HG03442 (cell line): Measurements from ENCODE around the gene ZNF683.
"Not testable (repeated sequence)": the region's sequence is repeated elsewhere in the genome, so short reads cannot be mapped to it uniquely, and the experiment has no call there.

Experiments
- ATAC-seq: cut with Tn5 transposase; IDR thresholded peaks from one replicate; pipeline ENCODE4 v1.9.1; 2021; ENCODE audit warnings: mild to moderate bottlenecking, moderate library complexity; ENCODE audit not compliant: unreplicated experiment

ZNF683 gene

DNA sequence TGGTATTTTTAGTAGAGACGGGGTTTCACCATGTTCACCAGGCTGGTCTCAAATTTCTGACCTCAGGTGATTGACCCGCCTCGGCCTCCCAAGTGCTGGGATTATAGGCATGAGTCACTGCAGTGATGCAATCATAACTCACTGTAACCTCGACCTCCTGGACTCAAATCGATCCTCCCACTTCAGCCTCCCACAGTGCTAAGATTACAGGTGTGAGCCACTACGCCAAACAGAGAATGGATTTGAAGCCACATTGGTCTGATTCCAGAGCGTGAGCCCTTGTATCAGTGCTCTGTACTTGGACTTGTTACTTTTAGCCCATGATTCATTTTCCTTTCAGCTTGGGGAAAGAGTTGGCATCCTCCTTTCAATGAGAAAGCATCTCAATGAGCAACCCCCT lies 14.9 kb upstream of the ZNF683 start:
- ATAC-seq: no peak

DNA sequence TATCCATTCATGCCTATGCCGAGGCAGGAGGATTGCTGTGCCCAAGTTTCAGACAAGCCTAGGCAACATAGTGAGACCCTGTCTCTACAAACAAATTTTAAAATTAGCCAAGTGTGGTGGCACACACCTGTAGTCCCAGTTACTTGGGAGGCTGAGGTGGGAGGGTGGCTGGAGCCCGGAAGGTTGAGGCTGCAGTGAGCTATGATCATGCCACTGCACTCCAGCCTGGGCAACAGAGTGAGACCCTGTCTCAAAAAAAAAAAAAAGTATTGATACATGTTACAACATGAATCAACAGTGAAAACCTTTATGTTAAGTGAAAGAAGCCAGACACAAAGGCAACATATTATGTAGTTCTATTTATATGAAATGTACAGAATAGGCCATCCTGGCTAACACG lies 12.5 kb upstream of the ZNF683 start:
- not testable (repeated sequence) for ATAC-seq

DNA sequence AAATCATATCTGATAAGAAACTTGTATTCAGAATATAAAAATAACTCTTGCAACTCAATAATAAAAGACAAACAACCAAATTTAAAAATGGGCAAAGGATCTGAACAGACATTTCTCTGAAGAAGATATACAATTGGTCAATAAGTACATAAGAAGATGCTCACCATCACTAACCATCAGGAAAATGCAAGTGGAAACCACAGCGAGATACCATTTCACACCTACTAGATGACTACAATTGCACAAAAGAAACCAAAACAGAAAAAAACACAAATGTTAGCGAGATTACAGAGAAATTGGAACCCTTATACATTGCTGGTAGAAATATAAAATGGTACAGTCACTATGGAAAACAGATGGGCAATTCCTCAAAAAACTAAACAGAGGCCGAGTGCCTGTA lies 11.5 kb upstream of the ZNF683 start:
- no peak for ATAC-seq

DNA sequence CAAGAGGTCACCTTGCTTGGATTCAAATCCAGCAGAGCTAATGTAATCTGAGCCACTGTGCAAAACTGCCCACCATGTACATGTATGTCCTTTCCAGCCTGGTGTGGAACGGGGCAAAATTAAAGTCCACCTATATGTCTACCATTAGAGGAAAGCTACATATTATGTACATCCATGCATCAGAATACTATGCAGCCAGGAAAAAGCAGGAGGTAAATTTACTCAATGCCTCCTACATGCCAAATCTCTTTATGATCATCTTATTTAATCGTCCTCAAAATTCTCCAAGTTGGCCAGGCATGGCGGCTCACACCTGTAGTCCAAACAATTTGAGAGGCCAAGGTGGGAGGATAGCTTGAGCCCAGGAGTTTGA lies 6.3 kb upstream of the ZNF683 start:
- ATAC-seq: no peak

DNA sequence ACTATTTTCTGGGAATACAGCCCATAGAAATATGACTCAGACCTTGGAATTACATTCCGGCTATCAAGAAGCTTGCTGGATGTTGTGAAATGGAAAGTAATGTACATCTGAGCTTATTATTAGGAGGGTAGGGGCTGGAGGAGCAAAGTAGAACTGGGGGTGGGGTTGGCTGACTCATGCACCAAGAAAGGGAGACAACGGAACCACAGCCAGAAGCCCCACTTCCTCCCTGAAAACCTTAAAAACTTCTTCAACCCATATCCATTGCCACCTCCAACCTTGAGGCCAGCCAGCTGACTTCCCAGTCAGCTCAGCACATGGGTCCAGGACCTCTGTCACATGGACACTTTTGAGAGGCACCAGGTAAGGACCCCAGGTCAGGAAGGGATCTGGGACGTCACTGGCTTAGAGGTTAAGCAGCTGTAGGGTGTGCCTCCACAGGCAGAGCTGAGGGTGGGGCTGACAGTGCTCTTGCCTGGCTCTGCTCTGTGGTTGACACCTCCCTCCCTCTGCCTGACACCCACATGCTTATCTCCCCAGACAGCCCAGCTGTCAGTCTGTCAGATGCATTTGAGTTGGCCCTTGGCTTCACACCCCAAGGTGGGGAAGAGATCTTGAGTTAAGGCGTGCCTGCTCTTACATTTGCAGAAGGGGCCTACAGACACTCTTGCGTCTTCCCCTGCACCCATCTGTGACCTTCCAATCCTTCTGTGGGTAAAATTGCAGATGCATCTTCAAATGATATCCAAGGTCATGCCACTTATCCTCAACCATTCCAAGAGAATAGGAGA lies 5.7 kb upstream of the ZNF683 start:
- ATAC-seq: peak; percentile 88

DNA sequence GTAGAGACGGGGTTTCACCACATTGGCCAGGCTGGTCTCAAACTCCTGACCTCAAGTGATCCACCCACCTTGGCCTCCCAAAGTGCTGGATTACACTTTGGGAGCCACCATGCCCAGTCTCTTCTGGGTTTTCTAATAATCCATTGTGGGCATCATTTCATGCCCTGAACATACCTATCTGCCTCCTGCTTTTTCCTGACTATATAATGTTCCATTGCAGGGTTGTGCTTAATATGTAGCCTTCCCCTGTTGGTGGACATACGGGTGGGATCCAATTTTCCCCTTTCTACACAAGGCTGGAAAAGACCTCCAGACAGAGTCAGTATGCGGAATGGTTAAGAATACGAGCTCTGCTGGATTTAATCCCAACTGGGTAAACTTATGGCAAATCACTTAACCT lies 3.5 kb upstream of the ZNF683 start:
- ATAC-seq: no peak

DNA sequence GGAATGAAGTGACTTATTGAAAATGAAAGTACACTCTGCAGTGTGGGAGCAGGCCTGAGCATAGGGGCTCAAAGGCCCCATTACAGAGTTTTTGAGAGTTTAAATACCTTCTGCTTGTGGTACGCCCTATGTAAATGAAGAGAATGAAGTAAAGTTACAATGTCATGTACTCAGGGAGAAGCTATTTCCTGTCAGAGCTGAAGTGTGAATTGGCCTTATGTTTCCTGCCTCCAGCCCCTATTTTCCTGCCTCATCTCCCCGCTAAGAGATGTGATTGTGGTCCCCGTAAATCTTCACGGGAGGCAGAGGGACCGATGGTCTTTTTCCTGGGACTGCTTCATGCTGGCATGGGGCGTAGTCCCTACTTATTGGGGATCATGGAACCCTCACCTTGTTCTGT lies 2.5 kb upstream of the ZNF683 start:
- ATAC-seq: no peak

DNA sequence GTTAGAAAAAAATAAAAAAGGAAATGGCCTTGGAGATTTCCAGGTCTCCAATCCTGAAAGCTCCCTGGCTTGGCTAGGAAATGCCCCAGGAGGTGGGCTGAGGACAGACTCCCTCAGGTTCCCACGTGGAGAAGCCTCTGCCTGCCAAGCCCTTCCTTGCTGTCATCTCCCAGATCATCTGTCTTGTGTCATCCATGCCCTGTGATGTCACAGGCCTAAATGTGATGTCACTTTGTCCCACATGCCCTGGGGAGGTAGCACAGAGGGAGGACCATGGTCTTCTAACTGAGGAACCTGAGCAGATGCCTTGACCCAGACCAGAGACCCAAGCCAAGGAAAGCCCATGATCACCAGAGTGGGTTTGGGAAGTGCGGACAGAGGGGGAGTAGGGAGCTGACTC lies 1.8 kb upstream of the ZNF683 start:
- not testable (repeated sequence) for ATAC-seq

DNA sequence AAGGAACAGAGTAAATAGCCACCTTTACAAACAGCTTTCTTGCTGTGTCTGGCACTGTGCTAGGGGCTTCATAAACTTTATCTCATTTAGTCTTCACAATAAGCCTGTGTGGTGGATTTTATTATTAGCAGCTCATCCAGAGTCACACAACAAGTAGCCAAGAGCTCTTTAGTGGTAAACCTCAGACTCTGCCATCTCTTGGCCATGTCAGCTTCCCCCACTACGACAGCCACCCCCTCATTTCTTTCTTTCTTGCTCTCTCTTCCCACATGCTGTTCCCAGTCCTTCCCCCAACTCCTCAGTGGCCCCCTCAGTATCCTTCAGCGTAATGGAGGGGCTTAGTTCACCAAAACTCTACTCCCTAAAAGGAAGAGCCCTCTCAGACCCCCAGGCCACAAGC lies 1.2 kb upstream of the ZNF683 start:
- no peak for ATAC-seq

DNA sequence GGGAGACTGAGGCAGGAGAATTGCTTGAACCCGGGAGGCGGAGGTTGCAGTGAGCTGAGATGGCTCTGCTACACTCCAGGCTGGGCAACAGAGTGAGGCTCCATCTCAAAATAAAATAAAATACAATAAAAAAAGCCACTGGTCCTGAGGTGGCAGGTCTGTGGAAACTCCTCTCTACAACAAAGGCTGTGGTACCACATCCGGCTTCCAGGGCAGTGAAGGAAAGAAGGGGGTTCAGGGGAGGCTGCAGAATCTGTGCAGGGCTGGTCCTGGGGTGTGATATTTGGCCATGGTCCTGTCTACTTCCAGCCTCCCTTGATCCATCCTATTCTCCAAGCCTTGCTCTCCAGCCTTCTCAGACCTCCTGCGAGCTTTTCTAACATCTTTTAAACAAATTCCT lies 731 bp upstream of the ZNF683 start:
- ATAC-seq: no peak

DNA sequence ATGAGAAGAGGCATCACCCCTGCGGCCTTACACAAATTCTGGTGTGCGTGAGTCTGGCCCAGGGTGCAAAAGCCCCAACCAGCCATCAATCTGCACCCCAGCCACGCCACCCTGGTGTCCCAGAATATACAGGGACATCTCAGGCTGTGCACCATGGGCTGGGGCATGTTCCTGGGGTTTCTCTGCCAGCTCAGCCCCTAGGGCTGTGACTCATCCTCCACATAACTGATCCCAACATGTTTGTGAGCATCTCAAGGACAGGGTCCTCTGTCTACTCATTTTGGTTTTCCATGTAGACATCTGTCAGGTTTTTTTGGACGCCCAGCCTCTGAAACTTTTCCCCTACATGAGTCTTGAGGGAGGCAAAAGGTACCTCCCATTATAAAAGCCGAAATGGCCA lies 511 bp downstream of the ZNF683 start:
- no peak for ATAC-seq

DNA sequence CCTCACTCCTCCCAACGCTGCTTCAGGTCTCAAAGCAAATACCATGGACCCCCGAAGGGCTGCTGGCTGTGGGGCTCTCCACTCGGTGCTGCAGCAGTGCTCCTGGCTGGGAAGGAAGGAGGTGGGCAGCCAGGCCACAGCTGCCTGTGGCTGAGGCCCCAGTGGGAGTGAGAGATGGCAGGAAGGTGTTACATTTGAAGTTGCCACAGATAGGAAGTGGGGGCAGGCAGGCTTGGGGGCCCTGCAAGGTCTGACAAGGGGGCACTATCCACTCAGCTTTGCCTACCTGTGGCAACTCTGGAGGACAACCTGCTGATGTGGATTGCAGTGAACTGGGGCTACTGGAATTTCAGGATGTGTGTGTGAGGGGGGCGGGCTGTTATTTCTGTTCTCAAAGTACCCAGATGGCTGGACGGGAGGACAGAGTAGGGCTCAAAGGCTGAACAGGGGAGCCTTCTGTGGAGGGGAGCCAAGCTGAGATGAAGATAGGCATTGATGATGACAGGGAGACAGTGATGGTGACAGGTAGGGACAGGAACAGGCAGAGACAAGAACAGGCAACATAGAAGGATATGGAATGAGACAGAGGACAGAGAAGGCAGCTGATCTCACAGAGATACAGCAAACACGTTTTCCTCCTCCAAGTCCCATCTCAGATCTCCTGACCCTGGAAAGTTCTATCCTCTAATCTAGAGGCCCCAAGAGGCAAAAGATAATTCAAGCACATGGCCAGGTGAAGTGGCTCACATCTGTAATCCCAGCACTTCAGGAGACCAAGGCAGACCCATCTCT lies 1.8 kb downstream of the ZNF683 start:
- ATAC-seq: no peak

DNA sequence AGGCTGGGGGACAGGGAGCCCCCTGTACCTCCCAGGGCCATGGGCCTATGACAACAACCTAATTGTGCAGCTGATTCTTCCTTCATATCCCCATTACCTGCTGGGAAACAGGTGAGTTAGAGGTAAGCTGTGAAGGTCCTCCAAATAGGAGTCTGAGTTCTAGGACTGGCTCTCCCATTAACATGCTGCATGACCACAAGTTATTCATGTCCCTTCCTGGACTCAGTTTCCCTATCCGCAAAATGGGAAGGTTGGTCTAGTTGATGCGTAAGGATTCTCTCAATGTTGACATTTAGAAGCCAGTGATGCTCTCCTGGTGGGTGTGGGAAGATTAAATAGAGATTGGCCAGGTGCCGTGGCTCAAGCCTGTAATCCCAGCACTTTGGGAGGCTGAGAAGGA lies 4.1 kb downstream of the ZNF683 start:
- no peak for ATAC-seq

DNA sequence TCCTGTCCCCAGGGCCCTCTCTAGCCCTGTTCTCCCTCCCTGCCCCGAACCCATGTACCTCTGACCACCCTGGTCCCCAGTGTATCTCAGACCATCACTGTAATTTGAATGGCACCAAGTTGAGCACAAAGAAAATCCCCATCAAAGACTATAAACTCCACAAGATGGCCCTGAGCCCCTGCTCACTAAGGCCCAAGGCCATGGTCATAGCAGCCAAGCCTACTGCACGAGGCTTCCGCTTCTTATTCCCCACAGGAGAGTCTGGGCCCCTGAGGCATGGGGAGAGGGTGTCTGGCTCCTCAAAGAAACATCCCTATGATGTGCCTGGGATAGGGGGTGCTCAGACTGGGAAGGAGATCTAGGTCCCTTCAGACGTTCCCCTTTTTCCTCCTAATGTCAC lies 4.5 kb downstream of the ZNF683 start:
- no peak for ATAC-seq

DNA sequence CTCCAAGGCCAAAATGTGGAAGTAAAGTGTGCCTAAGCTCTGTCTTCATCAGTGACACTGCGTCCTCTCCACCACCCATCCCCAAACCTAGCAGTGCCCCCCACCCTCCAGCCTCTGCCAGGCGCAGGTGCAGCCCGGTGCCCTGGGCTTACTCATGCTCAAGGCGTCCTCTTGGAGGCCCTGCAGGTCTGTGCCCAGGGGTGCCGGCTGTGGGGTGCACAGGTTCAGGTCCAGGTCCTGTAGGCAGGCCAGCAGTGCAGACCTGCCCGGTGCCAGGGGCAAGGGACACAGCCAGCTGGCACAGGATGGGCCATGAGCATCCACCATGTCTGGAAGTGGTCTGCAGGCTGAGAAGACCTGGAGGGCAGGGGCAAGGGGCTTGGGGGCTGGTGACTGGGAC lies 5.1 kb downstream of the ZNF683 start:
- ATAC-seq: no peak

DNA sequence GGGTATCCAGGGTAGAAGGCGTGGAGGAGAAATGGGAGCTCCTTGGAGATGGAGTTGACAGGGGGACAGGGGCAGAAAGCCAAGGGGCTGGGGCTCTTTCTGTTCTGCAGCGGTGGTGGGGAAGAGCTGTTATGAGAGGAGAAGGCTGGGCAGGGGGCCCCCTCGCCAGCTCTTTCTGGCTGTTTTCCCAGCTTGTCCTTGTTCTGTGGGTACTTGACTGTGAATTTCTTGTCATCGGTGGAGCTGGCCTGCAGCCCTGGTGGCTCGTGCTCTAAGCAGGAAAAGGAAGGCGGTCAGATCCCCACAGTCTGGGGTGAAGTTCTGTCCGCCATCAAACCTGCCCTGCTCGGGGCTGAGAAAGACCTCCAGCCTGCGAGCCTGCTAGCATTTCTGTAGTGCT lies 7.6 kb downstream of the ZNF683 start:
- no peak for ATAC-seq

DNA sequence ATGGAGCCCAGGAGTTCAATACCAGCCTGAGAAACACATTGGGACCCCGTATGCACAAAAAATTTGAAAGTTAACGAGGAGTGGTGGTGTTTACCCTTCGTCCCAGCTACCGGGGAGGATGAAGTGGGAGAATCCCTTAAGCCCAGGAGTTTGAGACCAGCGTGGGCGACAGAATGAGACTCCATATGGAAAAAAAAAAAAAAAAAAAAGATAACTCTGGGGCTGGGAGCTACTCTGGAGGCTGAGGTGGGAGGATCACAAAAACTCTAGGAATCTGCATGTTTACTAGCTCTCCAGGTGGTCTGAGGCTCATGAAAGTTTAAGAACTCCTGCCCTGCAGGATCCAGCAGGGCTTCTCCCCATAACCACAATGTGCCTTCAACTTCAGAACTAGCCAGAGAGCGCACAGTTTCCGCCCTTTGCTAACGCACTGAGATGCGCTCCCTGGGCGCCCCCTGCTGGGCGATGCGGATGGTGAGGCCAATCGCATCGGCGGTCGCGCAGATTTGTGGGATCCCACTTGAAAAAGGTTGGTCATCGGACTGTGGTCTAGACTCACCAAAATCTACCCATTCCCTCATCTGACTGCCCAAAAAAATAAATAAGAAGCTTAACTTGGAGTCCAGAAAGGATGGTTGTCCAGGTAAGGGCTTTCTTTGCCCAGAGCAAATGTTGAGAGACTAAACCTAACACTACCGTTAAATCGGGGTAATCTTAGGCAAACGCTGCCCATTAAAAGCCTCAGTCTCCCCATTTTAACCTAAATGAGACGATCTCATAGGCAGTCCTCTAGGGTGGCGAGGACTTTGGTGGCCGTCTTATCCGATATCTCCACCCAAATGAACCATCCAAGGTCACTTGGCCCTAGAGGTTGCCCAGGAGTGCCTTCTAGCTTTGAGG lies 8.8 kb downstream of the ZNF683 start:
- peak; percentile 43 for ATAC-seq

DNA sequence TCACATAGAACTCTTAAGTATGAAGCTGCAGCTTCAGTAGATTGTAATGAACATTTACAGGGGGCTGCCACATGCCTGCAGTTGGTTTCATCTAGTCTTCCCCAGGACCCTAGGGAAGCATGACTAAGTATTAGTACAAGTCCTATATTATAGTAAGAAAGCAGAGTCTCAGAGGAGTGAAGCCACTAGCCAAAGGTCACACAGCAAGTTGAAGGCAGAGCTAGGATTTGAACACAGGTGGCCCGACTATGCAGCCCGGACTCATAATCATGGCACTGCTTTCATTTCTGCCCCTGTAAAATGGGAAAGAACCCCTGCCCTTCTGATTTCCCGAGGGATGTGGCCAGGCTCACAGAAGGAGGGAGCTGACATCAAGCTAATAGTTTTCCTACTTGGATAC lies 10.2 kb downstream of the ZNF683 start:
- ATAC-seq: no peak

DNA sequence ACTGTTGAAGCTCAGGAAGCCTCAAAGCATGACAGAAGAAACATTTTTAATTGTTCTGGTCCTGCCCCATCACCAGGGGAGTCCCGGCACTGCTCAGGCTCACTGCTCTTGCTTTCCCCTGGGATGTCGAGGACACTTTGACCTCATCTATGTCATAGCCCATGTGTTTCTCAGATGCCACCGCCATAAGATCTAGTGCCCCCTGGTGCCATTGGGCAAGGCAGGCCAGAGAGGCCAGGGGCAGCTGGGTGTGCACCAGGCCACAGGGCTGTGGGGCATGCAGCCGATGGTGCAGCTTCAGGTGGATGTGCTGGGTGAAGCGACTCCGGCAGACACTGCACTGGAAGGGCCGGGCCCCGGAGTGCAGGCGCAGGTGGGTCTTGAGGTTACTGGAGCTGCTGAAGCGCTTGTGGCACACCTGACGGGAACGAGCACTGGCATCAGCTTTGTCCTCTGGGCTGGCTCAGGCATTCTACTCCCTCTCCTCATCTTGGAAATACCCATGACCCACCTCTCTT lies 10.9 kb downstream of the ZNF683 start:
- no peak for ATAC-seq

DNA sequence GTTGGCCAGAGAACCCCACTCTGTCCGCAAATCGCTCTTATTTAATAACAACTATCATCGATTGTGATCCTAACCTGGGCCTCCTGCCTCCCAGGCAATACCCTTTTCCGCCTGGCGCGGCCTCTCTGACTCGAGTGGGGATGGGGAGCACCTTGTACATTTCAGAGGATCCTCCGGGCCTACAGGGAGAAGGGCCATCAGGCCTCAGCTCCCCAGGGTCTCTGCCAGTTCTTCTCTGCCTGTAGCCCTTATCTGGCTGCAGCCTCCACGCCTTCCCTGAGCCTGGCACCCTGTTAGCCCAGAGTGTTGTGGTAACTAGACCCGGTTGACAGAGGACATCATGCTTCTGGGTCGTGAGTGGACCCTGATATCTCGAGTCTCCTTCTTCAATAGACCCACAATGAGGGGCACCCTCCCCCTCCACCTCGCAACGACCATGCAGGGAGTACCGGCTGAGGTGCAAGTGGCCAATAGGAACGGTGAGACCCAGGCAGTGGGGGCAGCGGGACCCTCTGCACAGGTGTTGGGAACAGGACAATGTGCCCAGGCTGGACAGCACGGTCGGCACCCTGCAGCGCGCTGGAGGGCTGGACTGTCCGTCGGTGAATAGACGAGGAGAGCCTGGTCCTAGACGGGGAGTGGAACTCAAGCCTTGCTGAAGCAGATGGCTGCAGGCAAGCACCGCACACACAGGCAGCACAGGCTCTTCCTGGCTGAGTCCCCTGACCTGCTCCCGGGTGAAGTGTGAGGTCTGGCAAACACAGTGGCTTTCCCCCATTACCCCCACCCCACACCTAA lies 11.5 kb downstream of the ZNF683 start:
- no peak for ATAC-seq
